Stimulated activated naive CD4-positive, alpha-beta T cell (primary cell): Measurements from ENCODE around the gene C4B.
"Not testable (repeated sequence)": the region's sequence is repeated elsewhere in the genome, so short reads cannot be mapped to it uniquely, and the experiment has no call there.

Experiments used
- DNase-seq, 6 experiments: peaks; one replicate each; lab custom pipeline; 2025; lab: John Stamatoyannopoulos, UW

Gene C4B

GRCh38 chr6:32035283-32036013 lies 20.9 kb downstream of the C4B start:
- DNase-seq, result not testable (repeated sequence)

- DNase-seq, result not testable (repeated sequence)
Measured at GRCh38 chr6:32037136-32037535, 22.5 kb downstream of the C4B start.

GRCh38 chr6:32037598-32038524 lies 23.3 kb downstream of the C4B start, which contains the start of gene CYP21A2:
TSS of gene CYP21A2 (plus strand) at chr6:32038415. CDS start at chr6:32038423, 8 bp downstream.
- DNase-seq, result peak in 1 of 6 experiments; percentile 13

- not testable (repeated sequence) for DNase-seq
Measured at GRCh38 chr6:32038878-32039277, 24.3 kb downstream of the C4B start.

GRCh38 chr6:32039321-32040274 lies 25.0 kb downstream of the C4B start:
- not testable (repeated sequence) for DNase-seq

- not testable (repeated sequence) for DNase-seq
Measured at GRCh38 chr6:32040299-32041049, 25.9 kb downstream of the C4B start.

- DNase-seq, result not testable (repeated sequence)
Measured at GRCh38 chr6:32041050-32041321, 26.4 kb downstream of the C4B start.

- DNase-seq, result not testable (repeated sequence)
Measured at GRCh38 chr6:32041385-32041784, 26.8 kb downstream of the C4B start.

GRCh38 chr6:32042276-32042675 lies 27.7 kb downstream of the C4B start:
- DNase-seq, result not testable (repeated sequence)

- not testable (repeated sequence) for DNase-seq
Measured at GRCh38 chr6:32043589-32044380, 29.2 kb downstream of the C4B start.

- not testable (repeated sequence) for DNase-seq
Measured at GRCh38 chr6:32044916-32045315, 30.3 kb downstream of the C4B start.

- DNase-seq, result no peak
Measured at GRCh38 chr6:32045811-32046449, 31.3 kb downstream of the C4B start.

- no peak for DNase-seq
Measured at GRCh38 chr6:32046450-32047083, 32.0 kb downstream of the C4B start.

GRCh38 chr6:32047084-32047478 lies 32.5 kb downstream of the C4B start:
- no peak for DNase-seq

- no peak for DNase-seq
Measured at GRCh38 chr6:32047539-32047854, 32.9 kb downstream of the C4B start.

GRCh38 chr6:32047855-32048766 lies 33.5 kb downstream of the C4B start:
- DNase-seq, result peak in 5 of 6 experiments; percentile 13 to 69 (median 51)

GRCh38 chr6:32049149-32049548 lies 34.6 kb downstream of the C4B start:
- not testable (repeated sequence) for DNase-seq

GRCh38 chr6:32049736-32050135 lies 35.1 kb downstream of the C4B start:
- not testable (repeated sequence) for DNase-seq
